PC-9 (cell line): ENCODE results near the gene ARIH2.

ENCODE experiments used
- EZH2 ChIP-seq: fragments of 200-600 bp; sonication (generic); IDR thresholded peaks from 2 replicates; pipeline ENCODE4 v1.8.0; 2017; ENCODE audit warnings: antibody characterized with exemption, low read depth
- TF ChIP-seq, protein P1 (sequence below): fragments of 200-600 bp; sonication (generic); conservative IDR thresholded peaks from 2 replicates; pipeline ENCODE4 v1.6.1; 2017; ENCODE audit warnings: mixed run types, antibody characterized with exemption, mild to moderate bottlenecking, moderate library complexity

DNA sequence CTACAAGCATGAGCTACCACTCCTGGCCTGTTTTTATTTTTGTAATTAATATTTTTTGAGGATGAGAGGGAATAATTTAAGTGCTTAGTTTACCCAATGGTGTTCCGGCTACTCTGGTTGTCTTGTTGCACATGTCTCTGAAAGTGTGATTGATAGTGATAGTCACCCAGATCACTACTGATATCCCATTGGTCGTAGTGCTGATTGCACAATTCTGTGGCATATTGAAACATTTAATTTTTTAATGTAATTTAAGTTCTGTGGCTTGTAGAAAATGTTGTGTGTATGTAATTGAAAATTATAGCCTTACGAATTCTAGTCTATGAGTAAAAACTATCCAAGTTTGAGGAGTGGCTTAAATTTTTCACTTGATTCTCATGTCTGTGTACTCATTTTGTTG is 11.9 kb downstream of the ARIH2 start:
- TF ChIP-seq, protein P1, sequence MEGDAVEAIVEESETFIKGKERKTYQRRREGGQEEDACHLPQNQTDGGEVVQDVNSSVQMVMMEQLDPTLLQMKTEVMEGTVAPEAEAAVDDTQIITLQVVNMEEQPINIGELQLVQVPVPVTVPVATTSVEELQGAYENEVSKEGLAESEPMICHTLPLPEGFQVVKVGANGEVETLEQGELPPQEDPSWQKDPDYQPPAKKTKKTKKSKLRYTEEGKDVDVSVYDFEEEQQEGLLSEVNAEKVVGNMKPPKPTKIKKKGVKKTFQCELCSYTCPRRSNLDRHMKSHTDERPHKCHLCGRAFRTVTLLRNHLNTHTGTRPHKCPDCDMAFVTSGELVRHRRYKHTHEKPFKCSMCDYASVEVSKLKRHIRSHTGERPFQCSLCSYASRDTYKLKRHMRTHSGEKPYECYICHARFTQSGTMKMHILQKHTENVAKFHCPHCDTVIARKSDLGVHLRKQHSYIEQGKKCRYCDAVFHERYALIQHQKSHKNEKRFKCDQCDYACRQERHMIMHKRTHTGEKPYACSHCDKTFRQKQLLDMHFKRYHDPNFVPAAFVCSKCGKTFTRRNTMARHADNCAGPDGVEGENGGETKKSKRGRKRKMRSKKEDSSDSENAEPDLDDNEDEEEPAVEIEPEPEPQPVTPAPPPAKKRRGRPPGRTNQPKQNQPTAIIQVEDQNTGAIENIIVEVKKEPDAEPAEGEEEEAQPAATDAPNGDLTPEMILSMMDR = no peak
- TF ChIP-seq EZH2 = no peak
